WTC11 (cell line): Measurements from ENCODE around the gene SEMA4D.

Source experiments
- ATF3 ChIP-seq: sonication (generic); formaldehyde crosslinking; conservative IDR thresholded peaks from 2 replicates; pipeline ENCODE4 v1.8.1; 2022; ENCODE audit warnings: mild to moderate bottlenecking, missing genetic modification reagents
- CTCF ChIP-seq: fragments of 200-600 bp; IDR thresholded peaks from 2 replicates; pipeline ENCODE4 v1.8.0; 2022; ENCODE audit warnings: antibody characterized with exemption
- FOXJ3 ChIP-seq: sonication (generic); formaldehyde crosslinking; IDR thresholded peaks from 2 replicates; pipeline ENCODE4 v1.9.0; 2021; ENCODE audit warnings: missing genetic modification reagents, mild to moderate bottlenecking, borderline replicate concordance
- MAX ChIP-seq: sonication (generic); formaldehyde crosslinking; IDR thresholded peaks from 2 replicates; pipeline ENCODE4 v1.8.0; 2022; ENCODE audit warnings: mild to moderate bottlenecking, missing genetic modification reagents
- NFYB ChIP-seq: sonication (generic); formaldehyde crosslinking; conservative IDR thresholded peaks from 2 replicates; pipeline ENCODE4 v1.8.0; 2022; ENCODE audit warnings: low read depth, missing genetic modification reagents
- NR3C1 ChIP-seq: sonication (generic); formaldehyde crosslinking; conservative IDR thresholded peaks from 2 replicates; pipeline ENCODE4 v1.8.1; 2023; ENCODE audit warnings: low read depth, mild to moderate bottlenecking, missing genetic modification reagents
- ZBTB43 ChIP-seq: sonication (generic); formaldehyde crosslinking; IDR thresholded peaks from 2 replicates; pipeline ENCODE4 v1.8.1; 2023; ENCODE audit warnings: mild to moderate bottlenecking, missing genetic modification reagents
- ZNF121 ChIP-seq: sonication (generic); formaldehyde crosslinking; IDR thresholded peaks from 2 replicates; pipeline ENCODE4 v1.8.0; 2023; ENCODE audit warnings: missing genetic modification reagents

- no peak for TF ChIP-seq CTCF
- no peak for TF ChIP-seq NR3C1
- TF ChIP-seq MAX (CRISPR knock-in tag): no peak
- no peak for TF ChIP-seq FOXJ3
- no peak for TF ChIP-seq ATF3
- TF ChIP-seq ZNF121: no peak
- no peak for TF ChIP-seq ZBTB43 (CRISPR knock-in tag)
- no peak for TF ChIP-seq NFYB (CRISPR knock-in tag)
These were observed 92.1 kb downstream of the SEMA4D start for GRCh38 chr9:89405826-89406225.
